Muscle layer of duodenum (tissue), 2 donors: Measurements from ENCODE around the gene OIP5.
"Not testable (repeated sequence)": the region's sequence is repeated elsewhere in the genome, so short reads cannot be mapped to it uniquely, and the experiment has no call there.

Experiments
- H3K27ac ChIP-seq: one replicate; pipeline ENCODE4 v1.7.0; 2013; ENCODE audit warnings: mild to moderate bottlenecking, low read length
- H3K27me3 ChIP-seq: one replicate; pipeline ENCODE4 v1.7.0; 2013; ENCODE audit warnings: low read depth, mild to moderate bottlenecking, control low read depth, low read length
- H3K36me3 ChIP-seq, 2 donors: one replicate each; pipeline ENCODE4 v1.7.0; 2013; ENCODE audit warnings: low read length in 2 of 2, control low read depth in 1 of 2, mild to moderate bottlenecking in 1 of 2; ENCODE audit not compliant: insufficient read depth in 2 of 2, control insufficient read depth in 1 of 2
- H3K4me1 ChIP-seq, 2 donors: one replicate each; pipeline ENCODE4 v1.7.0; 2013; ENCODE audit warnings: low read length in 2 of 2, mild to moderate bottlenecking in 2 of 2, control low read depth in 1 of 2, moderate library complexity in 1 of 2; ENCODE audit not compliant: insufficient read depth in 2 of 2, control insufficient read depth in 1 of 2
- H3K4me3 ChIP-seq, 2 donors: one replicate each; pipeline ENCODE4 v1.7.0; 2013; ENCODE audit warnings: low read length in 2 of 2, low read depth in 1 of 2, mild to moderate bottlenecking in 1 of 2
- H3K9me3 ChIP-seq, 2 donors: one replicate each; pipeline ENCODE4 v1.7.0; 2013; ENCODE audit warnings: low read length in 2 of 2, control low read depth in 1 of 2, mild to moderate bottlenecking in 1 of 2; ENCODE audit not compliant: control insufficient read depth in 1 of 2
- donor health status: healthy.

The OIP5 gene

DNA sequence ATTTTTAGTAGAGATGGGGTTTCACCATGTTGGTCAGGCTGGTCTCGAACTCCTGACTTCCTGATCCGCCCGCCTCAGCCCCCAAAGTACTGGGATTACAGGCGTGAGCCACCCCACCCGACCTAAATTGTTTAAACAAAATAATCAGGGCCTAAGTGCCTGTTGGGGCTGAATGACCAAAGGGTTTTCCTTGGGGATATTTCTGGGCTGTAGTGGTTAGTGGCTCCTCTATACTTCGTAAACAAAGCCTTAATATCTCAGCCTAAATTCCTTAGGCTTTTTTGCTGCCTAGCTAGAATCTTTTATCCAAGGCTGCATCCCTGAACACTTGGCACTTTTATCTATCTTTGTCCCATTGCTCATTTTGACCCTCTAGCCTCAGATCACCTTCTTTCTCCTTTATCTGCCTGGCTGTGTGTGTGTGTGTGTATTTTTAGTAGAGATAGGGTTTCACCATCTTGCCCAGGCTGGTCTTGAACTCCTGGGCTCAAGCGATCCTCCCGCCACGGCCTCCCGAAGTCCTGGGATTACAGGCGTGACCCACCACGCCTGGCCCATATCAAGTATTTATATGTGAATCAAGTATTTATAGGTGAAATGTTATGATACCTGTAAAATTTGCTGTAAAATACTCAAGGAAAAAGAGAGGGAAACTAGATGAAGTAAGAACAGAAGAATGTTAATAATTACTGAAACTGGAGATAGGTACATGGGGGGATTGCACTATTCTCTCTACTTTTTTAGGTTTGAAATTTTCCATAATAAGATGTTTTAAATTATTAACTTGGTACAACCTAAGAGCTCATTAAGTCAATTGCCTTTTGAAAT is 2.1 kb upstream of the OIP5 start:
- Histone ChIP-seq H3K9me3 (no peaks in the 10 kb centered on the region), H3K4me3 (no peak overlapping the region), H3K27me3 (no peaks in the 10 kb centered on the region), H3K36me3 (no peaks in the 10 kb centered on the region), H3K27ac (no peak overlapping the region), H3K4me1 (peaks cover 0 to 8% of the 10 kb centered on the region in 2 donors)

- Histone ChIP-seq H3K36me3 (no peaks in the 10 kb centered on the region), H3K4me3 (peak overlapping the region; percentile 93 to 99), H3K27me3 (no peaks in the 10 kb centered on the region), H3K27ac (peak overlapping the region; percentile 61), H3K9me3 (no peaks in the 10 kb centered on the region), H3K4me1 (peaks cover 0 to 8% of the 10 kb centered on the region in 2 donors)
These were observed 703 bp upstream of the OIP5 start for GRCh38 chr15:41333026-41333562.

DNA sequence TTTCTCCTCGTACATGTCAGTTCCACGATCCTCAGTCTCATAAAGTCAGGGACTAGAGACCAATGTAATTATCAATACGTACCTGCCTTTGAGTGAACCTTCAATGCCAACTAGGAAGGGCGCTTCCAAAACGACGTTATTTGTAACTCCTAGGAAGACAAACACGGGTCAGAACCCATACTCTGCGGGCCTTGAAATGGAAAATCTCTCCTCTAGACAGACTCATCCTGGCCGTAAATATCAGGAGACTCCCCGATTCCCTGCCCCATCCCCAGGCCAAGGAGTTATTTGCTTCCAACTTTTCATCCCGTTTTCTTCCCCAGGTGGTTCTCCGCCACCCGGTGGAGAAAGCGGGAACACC is 578 bp downstream of the OIP5 start:
- Histone ChIP-seq H3K4me3 (peak overlapping the region; percentile 93 to 99), H3K27me3 (no peaks in the 10 kb centered on the region), H3K4me1 (peaks cover 0 to 8% of the 10 kb centered on the region in 2 donors), H3K36me3 (no peaks in the 10 kb centered on the region), H3K9me3 (no peaks in the 10 kb centered on the region), H3K27ac (no peak overlapping the region)

DNA sequence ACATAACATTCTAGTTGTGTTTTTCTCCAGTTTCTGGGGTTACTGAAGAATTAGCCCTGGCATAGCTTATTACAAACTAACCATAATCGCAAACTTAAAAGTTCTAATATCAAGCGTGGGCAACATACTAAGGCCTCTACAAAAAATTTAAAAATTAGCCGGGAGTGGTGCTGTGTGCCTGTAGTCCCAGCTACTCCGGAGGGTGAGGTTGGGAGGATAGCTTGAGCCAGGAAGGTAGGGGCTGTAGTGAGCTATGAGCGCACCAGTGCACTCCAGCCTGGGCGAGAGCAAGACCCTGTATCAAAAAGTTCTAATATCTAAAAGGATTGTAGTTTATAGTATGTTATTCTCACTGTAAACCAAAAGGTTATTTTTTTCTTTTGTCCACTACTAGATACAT is 1.1 kb downstream of the OIP5 start:
- H3K4me3 ChIP-seq = peak overlapping the region; percentile 93 to 99

GRCh38 chr15:41323611-41324010 is 8.8 kb downstream of the OIP5 start:
- H3K4me1 ChIP-seq = no peaks in the 10 kb centered on the region
- no peaks in the 10 kb centered on the region for H3K27me3 ChIP-seq
- no peaks in the 10 kb centered on the region for H3K36me3 ChIP-seq
- H3K4me3 ChIP-seq = no peak overlapping the region
- H3K9me3 ChIP-seq = no peaks in the 10 kb centered on the region
- H3K27ac ChIP-seq = no peak overlapping the region

More for the DNA sequence above, 1.1 kb downstream of the OIP5 start:
- no peak overlapping the region for H3K27ac ChIP-seq
- no peaks in the 10 kb centered on the region for H3K27me3 ChIP-seq
- no peaks in the 10 kb centered on the region for H3K36me3 ChIP-seq
- H3K9me3 ChIP-seq = no peaks in the 10 kb centered on the region
- peaks cover 0 to 8% of the 10 kb centered on the region in 2 donors for H3K4me1 ChIP-seq

GRCh38 chr15:41320805-41321330 is 11.5 kb downstream of the OIP5 start:
- not testable (repeated sequence) for H3K4me3 ChIP-seq, H3K27me3 ChIP-seq, H3K36me3 ChIP-seq

DNA sequence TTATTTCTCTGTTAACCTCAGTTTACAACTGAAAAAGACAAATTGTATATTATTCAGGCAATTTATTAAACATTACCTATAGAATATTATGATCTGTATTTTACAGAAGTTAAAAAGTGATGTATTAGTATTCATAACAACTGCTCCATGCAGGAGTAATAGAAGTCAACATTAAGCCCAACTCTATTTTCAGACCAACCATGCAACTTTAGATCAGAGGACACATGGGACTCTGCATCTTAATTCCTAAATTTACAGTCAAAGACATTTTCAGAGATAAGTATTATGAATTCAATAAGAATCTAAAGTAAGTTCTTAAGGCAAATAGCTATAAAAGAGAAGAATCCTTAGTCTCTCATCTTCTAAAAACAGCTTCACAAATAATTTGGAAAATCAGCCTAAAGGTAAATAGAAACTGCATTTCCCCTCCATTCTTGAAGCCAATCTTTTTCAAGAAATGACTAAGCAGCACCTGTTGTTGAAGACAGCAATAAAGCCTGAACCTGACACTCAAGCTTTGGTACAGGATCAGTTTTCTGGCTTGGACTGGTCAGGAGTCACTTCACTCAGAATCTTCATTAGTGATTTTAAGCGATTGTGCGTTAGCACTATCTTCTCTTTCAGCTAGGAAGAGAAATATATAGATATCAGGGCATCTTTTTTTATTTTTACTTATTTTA is 23.0 kb downstream of the OIP5 start:
- no peak overlapping the region for H3K27ac ChIP-seq
- no peaks in the 10 kb centered on the region for H3K4me1 ChIP-seq
- no peaks in the 10 kb centered on the region for H3K9me3 ChIP-seq
- no peaks in the 10 kb centered on the region for H3K27me3 ChIP-seq
- H3K4me3 ChIP-seq = no peak overlapping the region
- H3K36me3 ChIP-seq = peaks cover 6 to 8% of the 10 kb centered on the region in 2 donors

More at GRCh38 chr15:41320805-41321330, 11.5 kb downstream of the OIP5 start:
- H3K27ac ChIP-seq, H3K4me1 ChIP-seq, H3K9me3 ChIP-seq: not testable (repeated sequence)

GRCh38 chr15:41307679-41308078 is 24.7 kb downstream of the OIP5 start:
- Histone ChIP-seq H3K27me3 (no peaks in the 10 kb centered on the region), H3K9me3 (no peaks in the 10 kb centered on the region), H3K27ac (no peak overlapping the region), H3K36me3 (peaks cover 5 to 6% of the 10 kb centered on the region in 2 donors), H3K4me3 (no peak overlapping the region), H3K4me1 (no peaks in the 10 kb centered on the region)

DNA sequence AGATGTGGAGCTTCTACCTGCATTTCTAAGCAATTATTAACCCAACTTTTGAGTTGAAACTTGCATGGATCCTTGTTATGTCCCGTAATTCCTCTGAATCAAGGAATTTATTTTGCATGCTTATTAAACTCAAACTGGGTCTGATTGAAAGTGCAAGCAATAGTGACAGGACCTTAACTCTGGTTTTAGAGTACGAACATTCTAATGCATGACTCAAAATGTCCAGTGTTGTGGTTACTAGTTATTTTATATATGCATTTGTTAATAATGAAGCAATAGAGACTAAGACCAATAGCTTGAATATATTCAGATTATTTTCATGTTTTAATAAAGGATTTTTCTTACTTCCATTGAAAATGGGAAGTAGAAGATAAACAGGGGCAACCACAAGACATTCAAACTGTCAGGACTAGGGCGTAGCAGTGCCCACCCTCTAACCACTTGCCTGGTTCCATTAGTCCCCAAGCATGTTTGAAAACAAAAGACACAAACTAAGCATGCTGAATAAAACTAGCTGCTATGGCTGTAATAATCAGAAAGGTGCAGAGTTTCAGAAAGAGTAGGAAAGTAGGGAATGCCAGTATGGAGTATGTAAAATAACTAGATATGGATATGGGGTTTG is 28.1 kb downstream of the OIP5 start:
- no peaks in the 10 kb centered on the region for H3K27me3 ChIP-seq
- H3K9me3 ChIP-seq = no peaks in the 10 kb centered on the region

DNA sequence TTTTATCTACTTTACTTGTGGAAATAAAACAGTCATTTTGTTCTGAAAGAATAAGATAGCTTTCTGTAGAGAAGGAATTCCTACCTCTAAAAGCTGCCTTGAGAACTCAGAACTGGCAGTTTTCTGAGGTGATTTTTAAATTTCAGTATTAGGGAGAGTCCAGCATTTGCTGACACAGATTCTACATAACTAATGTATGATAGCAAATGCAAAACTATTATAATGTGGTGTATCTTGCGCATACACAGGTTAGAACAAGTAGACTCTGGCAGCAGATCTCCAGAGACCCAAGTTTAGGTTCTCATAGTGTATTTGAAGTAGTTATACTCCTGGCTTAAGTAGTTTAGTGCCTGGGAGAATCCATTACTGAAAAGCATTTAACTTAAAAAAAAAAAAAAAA is 30.8 kb downstream of the OIP5 start:
- Histone ChIP-seq H3K9me3 (no peaks in the 10 kb centered on the region), H3K4me3 (no peak overlapping the region), H3K27ac (no peak overlapping the region), H3K4me1 (no peaks in the 10 kb centered on the region), H3K27me3 (no peaks in the 10 kb centered on the region), H3K36me3 (peaks cover 0 to 18% of the 10 kb centered on the region in 2 donors)

More for the DNA sequence above, 28.1 kb downstream of the OIP5 start:
- H3K27ac ChIP-seq = no peak overlapping the region
- H3K4me1 ChIP-seq = no peaks in the 10 kb centered on the region
- peaks cover 0 to 1% of the 10 kb centered on the region in 2 donors for H3K36me3 ChIP-seq
- H3K4me3 ChIP-seq = no peak overlapping the region

GRCh38 chr15:41301139-41301538 is 31.3 kb downstream of the OIP5 start:
- not testable (repeated sequence) for H3K4me3 ChIP-seq, H3K27me3 ChIP-seq, H3K4me1 ChIP-seq, H3K9me3 ChIP-seq, H3K27ac ChIP-seq
- H3K36me3 ChIP-seq = peaks cover 0 to 18% of the 10 kb centered on the region in 2 donors
